OCI-LY1 (cell line): ENCODE measurements around the gene PTH2R.

Experiments
- H2AFZ ChIP-seq: fragments of 200-600 bp; sonication (generic), shearing (Covaris generic); 2 replicates; pipeline ENCODE4 v1.6.0; 2014; ENCODE audit warnings: antibody characterized with exemption, mild to moderate bottlenecking, low read length
- H3F3A ChIP-seq: fragments of 200-600 bp; sonication (generic), shearing (Covaris generic); 2 replicates; pipeline ENCODE4 v1.6.0; 2014; ENCODE audit warnings: mild to moderate bottlenecking, antibody characterized with exemption, low read length, moderate library complexity; ENCODE audit not compliant: insufficient read depth
- H3K27ac ChIP-seq: fragments of 200-600 bp; sonication (generic); 2 replicates; pipeline ENCODE4 v1.5.1; 2014; ENCODE audit warnings: low read length, mixed run types, mild to moderate bottlenecking, low read depth; ENCODE audit not compliant: poor library complexity, severe bottlenecking
- H3K27me3 ChIP-seq: fragments of 200-600 bp; sonication (generic); 2 replicates; pipeline ENCODE4 v1.6.0; 2014; ENCODE audit warnings: antibody characterized with exemption, mild to moderate bottlenecking, low read length, moderate library complexity; ENCODE audit not compliant: insufficient read depth
- H3K36me3 ChIP-seq: fragments of 200-600 bp; sonication (generic); 2 replicates; pipeline ENCODE4 v1.6.1; 2014; ENCODE audit warnings: mild to moderate bottlenecking, antibody characterized with exemption, low read length, moderate library complexity, mixed read lengths; ENCODE audit not compliant: insufficient read depth
- H3K4me1 ChIP-seq: fragments of 200-600 bp; sonication (generic); 2 replicates; pipeline ENCODE4 v1.5.1; 2014; ENCODE audit warnings: mild to moderate bottlenecking, low read length, moderate library complexity; ENCODE audit not compliant: insufficient read depth, severe bottlenecking
- H3K4me2 ChIP-seq: fragments of 200-600 bp; sonication (generic), shearing (Covaris generic); 2 replicates; pipeline ENCODE4 v1.6.1; 2014; ENCODE audit warnings: low read length
- H3K4me3 ChIP-seq: fragments of 200-600 bp; sonication (generic); 2 replicates; pipeline ENCODE4 v1.5.1; 2014; ENCODE audit warnings: low read length, low read depth, mild to moderate bottlenecking, mixed read lengths; ENCODE audit not compliant: poor library complexity, severe bottlenecking
- H3K79me2 ChIP-seq: fragments of 200-600 bp; shearing (Covaris generic); 2 replicates; pipeline ENCODE4 v1.6.1; 2016; ENCODE audit warnings: mixed run types, low read length, mixed read lengths; ENCODE audit not compliant: insufficient read depth
- H3K9ac ChIP-seq: fragments of 200-600 bp; sonication (generic), shearing (Covaris generic); 2 replicates; pipeline ENCODE4 v1.6.1; 2014; ENCODE audit warnings: mild to moderate bottlenecking, low read length, mixed read lengths
- H3K9me2 ChIP-seq: fragments of 200-600 bp; sonication (generic), shearing (Covaris generic); 2 replicates; pipeline ENCODE4 v1.6.1; 2014; ENCODE audit warnings: low read depth, mild to moderate bottlenecking, low read length, mixed read lengths
- H3K9me3 ChIP-seq: fragments of 200-600 bp; shearing (Covaris generic); 2 replicates; pipeline ENCODE4 v1.6.1; 2014; ENCODE audit warnings: low read length, mixed read lengths
- H4K20me1 ChIP-seq: fragments of 200-600 bp; sonication (generic), shearing (Covaris generic); 2 replicates; pipeline ENCODE4 v1.6.0; 2016; ENCODE audit warnings: mild to moderate bottlenecking, low read length; ENCODE audit not compliant: insufficient read depth
- EZH2 ChIP-seq: fragments of 200-600 bp; sonication (generic), shearing (Covaris generic); IDR thresholded peaks from 2 replicates; pipeline ENCODE4 v1.8.0; 2017; ENCODE audit warnings: borderline replicate concordance, mixed run types, mild to moderate bottlenecking, antibody characterized with exemption, low read length, moderate library complexity, mixed read lengths
- TF ChIP-seq, protein P1 (sequence below): fragments of 200-600 bp; sonication (generic), shearing (Covaris generic); IDR thresholded peaks from 2 replicates; pipeline ENCODE4 v1.5.1; 2017; ENCODE audit warnings: mild to moderate bottlenecking, antibody characterized with exemption, low read length, moderate library complexity, mixed read lengths

The PTH2R gene

DNA sequence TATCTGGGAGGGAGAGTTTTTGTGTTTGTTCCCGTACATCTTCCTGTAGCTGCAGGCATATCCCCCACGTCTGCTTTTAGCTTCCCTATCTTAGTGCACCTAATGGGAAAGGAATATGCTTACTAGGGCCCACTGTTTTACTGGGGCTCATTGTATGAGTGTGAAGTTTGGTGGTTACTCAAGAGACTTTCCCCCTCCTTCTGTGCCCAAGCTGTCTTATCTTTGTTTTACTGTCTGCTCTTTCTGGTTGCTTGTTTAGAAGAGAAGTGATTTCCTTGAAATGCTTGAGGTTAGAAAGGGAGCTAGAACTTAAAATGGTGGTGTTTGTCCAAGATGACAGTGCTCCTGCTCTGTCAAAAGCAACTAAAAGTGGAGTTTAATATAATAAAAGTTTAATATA is 7.3 kb downstream of the PTH2R start:
- no peaks in the 10 kb centered on the region for H4K20me1 ChIP-seq
- no peaks in the 10 kb centered on the region for H3K27me3 ChIP-seq
- H3K4me1 ChIP-seq, result no peaks in the 10 kb centered on the region
- no peaks in the 10 kb centered on the region for H3F3A ChIP-seq
- H3K4me3 ChIP-seq, result no peak overlapping the region
- H3K9me2 ChIP-seq, result no peaks in the 10 kb centered on the region
- H3K36me3 ChIP-seq, result no peaks in the 10 kb centered on the region
- TF ChIP-seq, protein P1, sequence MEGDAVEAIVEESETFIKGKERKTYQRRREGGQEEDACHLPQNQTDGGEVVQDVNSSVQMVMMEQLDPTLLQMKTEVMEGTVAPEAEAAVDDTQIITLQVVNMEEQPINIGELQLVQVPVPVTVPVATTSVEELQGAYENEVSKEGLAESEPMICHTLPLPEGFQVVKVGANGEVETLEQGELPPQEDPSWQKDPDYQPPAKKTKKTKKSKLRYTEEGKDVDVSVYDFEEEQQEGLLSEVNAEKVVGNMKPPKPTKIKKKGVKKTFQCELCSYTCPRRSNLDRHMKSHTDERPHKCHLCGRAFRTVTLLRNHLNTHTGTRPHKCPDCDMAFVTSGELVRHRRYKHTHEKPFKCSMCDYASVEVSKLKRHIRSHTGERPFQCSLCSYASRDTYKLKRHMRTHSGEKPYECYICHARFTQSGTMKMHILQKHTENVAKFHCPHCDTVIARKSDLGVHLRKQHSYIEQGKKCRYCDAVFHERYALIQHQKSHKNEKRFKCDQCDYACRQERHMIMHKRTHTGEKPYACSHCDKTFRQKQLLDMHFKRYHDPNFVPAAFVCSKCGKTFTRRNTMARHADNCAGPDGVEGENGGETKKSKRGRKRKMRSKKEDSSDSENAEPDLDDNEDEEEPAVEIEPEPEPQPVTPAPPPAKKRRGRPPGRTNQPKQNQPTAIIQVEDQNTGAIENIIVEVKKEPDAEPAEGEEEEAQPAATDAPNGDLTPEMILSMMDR, result no peak
- no peak for TF ChIP-seq EZH2
- no peaks in the 10 kb centered on the region for H3K79me2 ChIP-seq
- H3K4me2 ChIP-seq, result no peak overlapping the region
- no peak overlapping the region for H2AFZ ChIP-seq
- no peak overlapping the region for H3K27ac ChIP-seq
- H3K9me3 ChIP-seq, result no peaks in the 10 kb centered on the region
- no peak overlapping the region for H3K9ac ChIP-seq

DNA sequence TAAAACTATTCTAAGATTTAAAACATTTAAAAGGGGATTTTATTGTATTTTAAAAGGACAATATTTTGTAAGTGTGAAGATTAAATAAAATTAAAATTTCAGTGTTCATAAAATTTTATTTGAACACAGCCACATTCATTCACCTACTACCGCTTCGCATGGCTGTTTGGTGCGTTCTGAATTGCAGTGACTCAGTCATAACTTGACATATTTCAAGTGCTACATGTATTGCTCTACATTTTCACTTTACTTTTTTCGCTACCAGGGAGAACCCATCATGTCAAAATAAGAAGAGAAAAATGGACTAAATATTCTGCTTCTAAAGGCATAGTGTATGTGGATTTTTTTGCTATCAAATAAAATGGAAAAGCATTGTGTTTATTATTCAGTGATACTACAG is 8.7 kb downstream of the PTH2R start:
- TF ChIP-seq, protein P1, result no peak
- no peak for TF ChIP-seq EZH2

DNA sequence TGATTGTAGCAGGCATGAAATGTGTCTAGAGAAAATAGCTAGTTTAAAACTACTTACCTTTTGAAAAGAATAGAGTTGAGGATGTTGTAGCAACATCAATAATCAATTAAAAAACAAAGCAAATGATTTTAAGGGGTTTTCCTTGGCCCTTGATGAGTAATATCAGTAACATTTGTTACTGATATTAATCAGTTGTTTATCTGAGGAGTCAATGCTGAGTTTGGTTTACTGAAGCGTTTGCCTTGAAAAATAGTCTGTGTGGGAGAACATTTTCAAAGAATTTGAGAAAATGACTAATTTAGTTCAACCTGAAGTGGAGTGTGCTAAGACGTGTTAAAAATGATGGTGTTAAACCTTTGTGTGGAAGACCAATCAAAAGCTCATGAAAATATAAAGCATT is 9.3 kb downstream of the PTH2R start:
- Histone ChIP-seq H3K9me3 (no peaks in the 10 kb centered on the region), H2AFZ (no peak overlapping the region), H3K36me3 (no peaks in the 10 kb centered on the region), H3K4me3 (no peak overlapping the region), H3K4me1 (no peaks in the 10 kb centered on the region), H3K27me3 (no peaks in the 10 kb centered on the region), H3K9ac (no peak overlapping the region), H3K79me2 (no peaks in the 10 kb centered on the region), H3K4me2 (no peak overlapping the region), H3F3A (no peaks in the 10 kb centered on the region), H3K27ac (no peak overlapping the region), H4K20me1 (no peaks in the 10 kb centered on the region), H3K9me2 (no peaks in the 10 kb centered on the region)
- TF ChIP-seq EZH2, result no peak
- TF ChIP-seq, protein P1, result no peak

More for the DNA sequence above, 8.7 kb downstream of the PTH2R start:
- Histone ChIP-seq H4K20me1 (no peaks in the 10 kb centered on the region), H3K27me3 (no peaks in the 10 kb centered on the region), H3K27ac (no peak overlapping the region), H3K79me2 (no peaks in the 10 kb centered on the region), H3K9ac (no peak overlapping the region), H3K4me1 (no peaks in the 10 kb centered on the region), H2AFZ (no peak overlapping the region), H3K4me2 (no peak overlapping the region), H3K36me3 (no peaks in the 10 kb centered on the region), H3K4me3 (no peak overlapping the region), H3K9me2 (no peaks in the 10 kb centered on the region), H3K9me3 (no peaks in the 10 kb centered on the region), H3F3A (no peaks in the 10 kb centered on the region)
